Fibroblast of the aortic adventitia (primary cell): Measurements from ENCODE around the gene FGF2. TPM values are rescaled to one million over a fixed set of nuclear protein-coding genes. Genes with fewer than 3 reads are reported as not detected.

Experiments used
- DNase-seq: peaks from one replicate; pipeline ENCODE4 v3.0.0-alpha.2; 2010; ENCODE audit warnings: low read depth
- H3K4me3 ChIP-seq: 2 replicates; pipeline ENCODE4 v1.5.1; 2011; ENCODE audit warnings: low read depth, mild to moderate bottlenecking, control low read depth, low read length, moderate library complexity
- CTCF ChIP-seq: IDR thresholded peaks from 2 replicates; pipeline ENCODE4 v1.5.1; 2011; ENCODE audit warnings: mild to moderate bottlenecking, low read length, control low read depth, inconsistent platforms; ENCODE audit not compliant: insufficient read depth
- total RNA-seq: library from RNA; depleted of rRNA; stranded (reverse); fragments of >200 nt; gene quantifications from 2 replicates; pipeline ENCODE4 v1.2.3, GENCODE V29; 2012; ENCODE audit warnings: low replicate concordance

FGF2 gene
- total RNA-seq, 1 donor = 79.5 TPM

- no peak overlapping the region for H3K4me3 ChIP-seq
- DNase-seq = no peak
- no peak for TF ChIP-seq CTCF
Observed at GRCh38 chr4:122815248-122815647, 11.4 kb upstream of the FGF2 start.

- DNase-seq = no peak
- TF ChIP-seq CTCF = no peak
- no peak overlapping the region for H3K4me3 ChIP-seq
Observed at GRCh38 chr4:122816476-122816875, 10.2 kb upstream of the FGF2 start.

- DNase-seq = no peak
- no peak for TF ChIP-seq CTCF
- no peak overlapping the region for H3K4me3 ChIP-seq
Observed at GRCh38 chr4:122819708-122820449, 6.8 kb upstream of the FGF2 start.

GRCh38 chr4:122821092-122821491 lies 5.5 kb upstream of the FGF2 start:
- no peak for TF ChIP-seq CTCF
- no peak for DNase-seq
- H3K4me3 ChIP-seq = no peak overlapping the region

- no peak overlapping the region for H3K4me3 ChIP-seq
- no peak for TF ChIP-seq CTCF
- DNase-seq = no peak
Observed at GRCh38 chr4:122822466-122822865, 4.2 kb upstream of the FGF2 start.

GRCh38 chr4:122823476-122823875 lies 3.2 kb upstream of the FGF2 start:
- no peak for TF ChIP-seq CTCF
- DNase-seq = no peak

GRCh38 chr4:122824616-122825015 lies 2.0 kb upstream of the FGF2 start:
- TF ChIP-seq CTCF = no peak
- DNase-seq = no peak
- H3K4me3 ChIP-seq = peak overlapping the region; percentile 0

More at GRCh38 chr4:122823476-122823875, 3.2 kb upstream of the FGF2 start:
- H3K4me3 ChIP-seq = no peak overlapping the region
